SK-N-SH treated with all-trans-retinoic acid at 6 μM for 48 hours (cell line): ENCODE results near the gene EMP3.

Experiments used
- ATAC-seq: fragments of 200-7000 bp; cut with Tn5 transposase; 3 replicates; pipeline ENCODE4 v1.9.1; 2020; ENCODE audit warnings: mild to moderate bottlenecking, moderate library complexity
- ARNTL ChIP-seq: fragments of 450-650 bp; formaldehyde crosslinking; IDR thresholded peaks from 2 replicates; pipeline ENCODE4 v1.5.0; 2020; ENCODE audit warnings: low read depth, mild to moderate bottlenecking, moderate library complexity, borderline replicate concordance
- BACH2 ChIP-seq: fragments of 250-450 bp; sonication (Bioruptor Pico); IDR thresholded peaks from 2 replicates; pipeline ENCODE4 v1.9.0; 2021; ENCODE audit warnings: mild to moderate bottlenecking, borderline replicate concordance
- CSDC2 ChIP-seq: fragments of 250-450 bp; sonication (Bioruptor Pico); IDR thresholded peaks from 2 replicates; pipeline ENCODE4 v1.5.0; 2020; ENCODE audit warnings: mild to moderate bottlenecking, moderate library complexity
- ESRRG ChIP-seq: fragments of 250-450 bp; sonication (Bioruptor Pico); IDR thresholded peaks from 2 replicates; pipeline ENCODE4 v1.6.1; 2021; ENCODE audit warnings: mild to moderate bottlenecking
- GLIS3 ChIP-seq: fragments of 250-450 bp; sonication (Bioruptor Pico); IDR thresholded peaks from 2 replicates; pipeline ENCODE4 v1.5.0; 2020; ENCODE audit warnings: mild to moderate bottlenecking, moderate library complexity
- ISL1 ChIP-seq: fragments of 250-450 bp; sonication (Bioruptor Pico); IDR thresholded peaks from 2 replicates; pipeline ENCODE4 v2.1.2; 2022; ENCODE audit warnings: mild to moderate bottlenecking, moderate library complexity
- PPARA ChIP-seq: fragments of 250-450 bp; sonication (Bioruptor Pico); IDR thresholded peaks from 2 replicates; pipeline ENCODE4 v1.5.0; 2020; ENCODE audit warnings: mild to moderate bottlenecking, borderline replicate concordance
- RARB ChIP-seq: fragments of 250-450 bp; sonication (Bioruptor Pico); IDR thresholded peaks from 2 replicates; pipeline ENCODE4 v1.8.0; 2021; ENCODE audit warnings: mild to moderate bottlenecking, moderate library complexity
- SNAI2 ChIP-seq: fragments of 250-450 bp; sonication (Bioruptor Pico); IDR thresholded peaks from 2 replicates; pipeline ENCODE4 v1.5.0; 2020; ENCODE audit warnings: mild to moderate bottlenecking, moderate library complexity
- TOX ChIP-seq: fragments of 250-450 bp; sonication (Bioruptor Pico); IDR thresholded peaks from 2 replicates; pipeline ENCODE4 v1.8.0; 2021; ENCODE audit warnings: mild to moderate bottlenecking, moderate library complexity, borderline replicate concordance
- ZC3H10 ChIP-seq: fragments of 250-450 bp; sonication (Bioruptor Pico); IDR thresholded peaks from 2 replicates; pipeline ENCODE4 v1.5.1; 2021; ENCODE audit warnings: mild to moderate bottlenecking, moderate library complexity
- ZFP3 ChIP-seq: fragments of 250-450 bp; sonication (Bioruptor Pico); IDR thresholded peaks from 2 replicates; pipeline ENCODE4 v1.5.0; 2020; ENCODE audit warnings: mild to moderate bottlenecking, moderate library complexity
- ZFP30 ChIP-seq: fragments of 450-650 bp; formaldehyde crosslinking; IDR thresholded peaks from 2 replicates; pipeline ENCODE4 v1.5.0; 2022; ENCODE audit warnings: mild to moderate bottlenecking, moderate library complexity
- ZNF565 ChIP-seq: fragments of 450-650 bp; formaldehyde crosslinking; conservative IDR thresholded peaks from 2 replicates; pipeline ENCODE4 v1.5.0; 2020; ENCODE audit warnings: low read depth, mild to moderate bottlenecking, moderate library complexity
- ZNF70 ChIP-seq: fragments of 450-650 bp; formaldehyde crosslinking; IDR thresholded peaks from 2 replicates; pipeline ENCODE4 v1.5.0; 2020; ENCODE audit warnings: mild to moderate bottlenecking, moderate library complexity
- ZNF8 ChIP-seq: fragments of 450-650 bp; formaldehyde crosslinking; IDR thresholded peaks from 2 replicates; pipeline ENCODE4 v1.5.0; 2020; ENCODE audit warnings: mild to moderate bottlenecking, moderate library complexity
- TF ChIP-seq, protein P1 (sequence below): fragments of 250-450 bp; sonication (Bioruptor Pico); IDR thresholded peaks from 2 replicates; pipeline ENCODE4 v1.5.0; 2020; ENCODE audit warnings: mild to moderate bottlenecking, moderate library complexity
- TF ChIP-seq, protein P2 (sequence below): fragments of 250-450 bp; sonication (Bioruptor Pico); IDR thresholded peaks from 2 replicates; pipeline ENCODE4 v1.5.1; 2021; ENCODE audit warnings: mild to moderate bottlenecking, moderate library complexity
- TF ChIP-seq, protein P3 (sequence below): fragments of 250-450 bp; sonication (Bioruptor Pico); IDR thresholded peaks from 2 replicates; pipeline ENCODE4 v1.5.1; 2020; ENCODE audit warnings: low read depth, mild to moderate bottlenecking, moderate library complexity
- TF ChIP-seq, protein P4 (sequence below): fragments of 250-450 bp; sonication (Bioruptor Pico); IDR thresholded peaks from 2 replicates; pipeline ENCODE4 v1.8.0; 2020; ENCODE audit warnings: mild to moderate bottlenecking, moderate library complexity, borderline replicate concordance

EMP3 gene

DNA sequence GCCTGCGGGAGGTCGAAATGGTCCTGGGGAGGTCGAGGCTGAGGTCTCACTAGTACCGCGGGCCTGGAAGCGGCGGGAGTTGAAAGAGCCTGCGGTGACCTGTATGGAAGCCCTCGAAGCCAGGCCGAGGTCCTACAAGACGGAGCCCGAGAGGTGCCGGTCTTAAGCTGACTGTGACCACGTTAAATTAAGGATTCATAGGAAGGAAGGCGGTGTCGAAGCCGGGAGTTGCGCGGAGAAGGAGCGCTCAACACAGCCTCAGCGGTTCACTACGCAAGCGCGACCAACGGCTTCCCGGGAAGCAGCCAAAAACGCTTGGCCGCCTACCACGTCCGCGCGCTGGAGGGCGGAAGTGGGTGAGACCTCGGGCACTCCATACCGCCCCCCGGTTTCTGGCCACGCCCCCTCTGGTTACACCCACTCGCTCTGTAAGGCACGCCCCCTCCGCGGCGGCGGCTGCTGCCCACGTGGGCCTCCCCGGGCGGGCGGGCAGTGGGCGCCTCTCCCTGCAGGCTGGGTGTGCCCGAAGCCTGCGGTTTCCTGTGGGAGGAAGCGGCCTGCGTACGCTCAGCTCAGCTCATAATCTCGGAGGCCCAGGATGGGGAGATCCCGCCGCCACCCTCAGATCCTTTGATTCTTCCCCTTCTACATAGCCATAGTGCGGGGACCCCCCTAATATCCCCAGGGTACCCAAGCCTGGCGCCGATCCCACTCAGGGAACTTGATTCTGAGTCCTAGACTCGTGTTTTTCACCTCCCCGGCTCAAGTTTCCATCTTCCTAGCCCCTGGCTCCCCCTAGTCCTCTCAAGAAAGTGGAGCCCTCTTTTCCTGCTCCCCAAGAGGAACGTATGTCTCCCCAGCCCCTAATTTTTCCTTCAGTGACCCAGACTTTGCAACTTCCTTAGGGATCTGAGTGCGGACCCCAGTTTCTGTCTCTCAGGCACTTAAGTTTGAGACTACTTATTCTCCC, 3.4 kb upstream of the EMP3 start:
- TF ChIP-seq ISL1 (no peak), RARB (CRISPR knock-in tag) (no peak), CSDC2 (CRISPR knock-in tag) (peak; percentile 41; the same call in 1 of the 2 replicates)
- TF ChIP-seq, all 23 proteins: peak for 1
- ATAC-seq = peak; percentile 78

DNA sequence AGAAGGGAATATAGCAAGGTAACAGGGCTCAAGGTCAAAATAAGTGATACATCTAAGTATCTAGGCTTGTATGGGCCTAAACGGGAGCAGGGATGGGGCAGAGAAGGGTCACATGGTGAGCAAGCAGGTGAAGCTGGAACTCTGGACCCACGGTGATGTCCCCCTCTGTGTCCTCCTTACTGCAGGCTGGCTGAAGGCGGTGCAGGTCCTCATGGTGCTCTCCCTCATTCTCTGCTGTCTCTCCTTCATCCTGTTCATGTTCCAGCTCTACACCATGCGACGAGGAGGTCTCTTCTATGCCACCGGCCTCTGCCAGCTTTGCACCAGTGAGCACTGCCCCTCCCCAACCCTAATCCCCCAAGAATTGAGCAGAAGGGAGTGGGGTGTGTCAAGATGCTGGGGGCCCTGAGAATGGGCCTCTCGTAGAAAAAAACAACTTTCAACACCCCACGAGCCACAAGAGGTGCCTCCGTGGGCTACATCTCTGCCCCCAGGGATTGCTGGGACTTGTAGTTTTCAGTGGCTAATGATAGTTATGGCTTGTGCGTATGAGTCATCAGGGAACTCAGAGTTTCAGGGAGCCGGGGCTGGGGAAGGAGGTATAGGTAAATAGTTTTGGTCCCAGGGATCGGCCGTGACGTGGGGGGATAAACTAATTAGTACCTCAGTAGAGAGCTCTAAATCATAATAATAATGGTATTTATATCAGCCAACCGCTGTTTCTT, 4.0 kb downstream of the EMP3 start:
- TF ChIP-seq CSDC2 (CRISPR knock-in tag) (no peak), ESRRG (CRISPR knock-in tag) (no peak), RARB (CRISPR knock-in tag) (no peak), ZNF8 (no peak), ZFP30 (CRISPR knock-in tag) (no peak), ZNF70 (CRISPR knock-in tag) (no peak), ZC3H10 (CRISPR knock-in tag) (no peak), ZFP3 (CRISPR knock-in tag) (no peak), TOX (CRISPR knock-in tag) (no peak), PPARA (CRISPR knock-in tag) (no peak)
- TF ChIP-seq, protein P1, sequence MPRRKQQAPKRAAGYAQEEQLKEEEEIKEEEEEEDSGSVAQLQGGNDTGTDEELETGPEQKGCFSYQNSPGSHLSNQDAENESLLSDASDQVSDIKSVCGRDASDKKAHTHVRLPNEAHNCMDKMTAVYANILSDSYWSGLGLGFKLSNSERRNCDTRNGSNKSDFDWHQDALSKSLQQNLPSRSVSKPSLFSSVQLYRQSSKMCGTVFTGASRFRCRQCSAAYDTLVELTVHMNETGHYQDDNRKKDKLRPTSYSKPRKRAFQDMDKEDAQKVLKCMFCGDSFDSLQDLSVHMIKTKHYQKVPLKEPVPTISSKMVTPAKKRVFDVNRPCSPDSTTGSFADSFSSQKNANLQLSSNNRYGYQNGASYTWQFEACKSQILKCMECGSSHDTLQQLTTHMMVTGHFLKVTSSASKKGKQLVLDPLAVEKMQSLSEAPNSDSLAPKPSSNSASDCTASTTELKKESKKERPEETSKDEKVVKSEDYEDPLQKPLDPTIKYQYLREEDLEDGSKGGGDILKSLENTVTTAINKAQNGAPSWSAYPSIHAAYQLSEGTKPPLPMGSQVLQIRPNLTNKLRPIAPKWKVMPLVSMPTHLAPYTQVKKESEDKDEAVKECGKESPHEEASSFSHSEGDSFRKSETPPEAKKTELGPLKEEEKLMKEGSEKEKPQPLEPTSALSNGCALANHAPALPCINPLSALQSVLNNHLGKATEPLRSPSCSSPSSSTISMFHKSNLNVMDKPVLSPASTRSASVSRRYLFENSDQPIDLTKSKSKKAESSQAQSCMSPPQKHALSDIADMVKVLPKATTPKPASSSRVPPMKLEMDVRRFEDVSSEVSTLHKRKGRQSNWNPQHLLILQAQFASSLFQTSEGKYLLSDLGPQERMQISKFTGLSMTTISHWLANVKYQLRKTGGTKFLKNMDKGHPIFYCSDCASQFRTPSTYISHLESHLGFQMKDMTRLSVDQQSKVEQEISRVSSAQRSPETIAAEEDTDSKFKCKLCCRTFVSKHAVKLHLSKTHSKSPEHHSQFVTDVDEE (CRISPR knock-in tag) = no peak
- TF ChIP-seq, protein P2, sequence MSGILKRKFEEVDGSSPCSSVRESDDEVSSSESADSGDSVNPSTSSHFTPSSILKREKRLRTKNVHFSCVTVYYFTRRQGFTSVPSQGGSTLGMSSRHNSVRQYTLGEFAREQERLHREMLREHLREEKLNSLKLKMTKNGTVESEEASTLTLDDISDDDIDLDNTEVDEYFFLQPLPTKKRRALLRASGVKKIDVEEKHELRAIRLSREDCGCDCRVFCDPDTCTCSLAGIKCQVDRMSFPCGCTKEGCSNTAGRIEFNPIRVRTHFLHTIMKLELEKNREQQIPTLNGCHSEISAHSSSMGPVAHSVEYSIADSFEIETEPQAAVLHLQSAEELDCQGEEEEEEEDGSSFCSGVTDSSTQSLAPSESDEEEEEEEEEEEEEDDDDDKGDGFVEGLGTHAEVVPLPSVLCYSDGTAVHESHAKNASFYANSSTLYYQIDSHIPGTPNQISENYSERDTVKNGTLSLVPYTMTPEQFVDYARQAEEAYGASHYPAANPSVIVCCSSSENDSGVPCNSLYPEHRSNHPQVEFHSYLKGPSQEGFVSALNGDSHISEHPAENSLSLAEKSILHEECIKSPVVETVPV (CRISPR knock-in tag) = no peak
- no peak for ATAC-seq

DNA sequence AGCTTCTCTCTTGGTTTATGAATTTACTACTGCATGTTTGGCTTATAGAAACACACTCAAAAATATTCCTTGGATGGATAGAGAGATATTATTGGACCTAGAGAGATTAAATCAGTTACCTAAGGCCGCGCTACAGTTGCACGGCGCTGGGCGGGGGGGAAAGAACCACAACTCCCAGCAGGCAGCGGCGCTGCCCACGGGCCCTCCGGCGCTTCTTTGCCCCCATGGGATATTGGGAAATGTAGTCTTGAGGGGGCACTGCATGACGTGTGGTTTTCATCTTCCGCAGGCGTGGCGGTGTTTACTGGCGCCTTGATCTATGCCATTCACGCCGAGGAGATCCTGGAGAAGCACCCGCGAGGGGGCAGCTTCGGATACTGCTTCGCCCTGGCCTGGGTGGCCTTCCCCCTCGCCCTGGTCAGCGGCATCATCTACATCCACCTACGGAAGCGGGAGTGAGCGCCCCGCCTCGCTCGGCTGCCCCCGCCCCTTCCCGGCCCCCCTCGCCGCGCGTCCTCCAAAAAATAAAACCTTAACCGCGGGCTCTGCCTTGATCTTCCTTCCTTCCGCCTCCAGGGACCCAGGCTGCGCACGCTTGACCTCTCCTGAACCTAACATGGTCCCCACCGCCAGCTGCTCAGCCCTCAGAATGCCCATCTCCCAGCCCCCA, 4.8 kb downstream of the EMP3 start:
- no peak for TF ChIP-seq GLIS3 (CRISPR knock-in tag)
- TF ChIP-seq, protein P1 (CRISPR knock-in tag) = peak; percentile 76
- peak; percentile 17 for ATAC-seq

DNA sequence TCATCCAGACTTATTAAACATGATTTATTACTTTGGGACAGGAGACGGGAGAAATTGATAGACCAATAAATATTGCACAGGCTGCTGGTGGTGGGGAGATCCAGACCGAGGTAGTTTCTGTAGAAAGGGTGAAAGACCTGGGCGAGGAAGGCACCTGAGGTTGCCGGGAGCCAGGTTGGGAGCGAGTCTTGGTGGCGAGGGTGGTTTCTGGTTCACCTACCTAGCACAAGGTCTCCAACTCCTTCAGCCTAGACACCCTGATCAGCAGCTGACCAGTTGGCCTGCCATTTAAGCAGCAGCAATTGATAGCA, 7.0 kb downstream of the EMP3 start:
- ATAC-seq = no peak; the same call in 2 of the 3 replicates
- TF ChIP-seq, protein P2 (CRISPR knock-in tag) = no peak
- TF ChIP-seq ZNF565 (CRISPR knock-in tag) (no peak), CSDC2 (CRISPR knock-in tag) (no peak), RARB (CRISPR knock-in tag) (no peak), BACH2 (CRISPR knock-in tag) (no peak), SNAI2 (CRISPR knock-in tag) (no peak), ZNF70 (CRISPR knock-in tag) (no peak), ARNTL (no peak), PPARA (CRISPR knock-in tag) (no peak), GLIS3 (CRISPR knock-in tag) (no peak), ZFP3 (CRISPR knock-in tag) (no peak), ISL1 (no peak)
- TF ChIP-seq, protein P3, sequence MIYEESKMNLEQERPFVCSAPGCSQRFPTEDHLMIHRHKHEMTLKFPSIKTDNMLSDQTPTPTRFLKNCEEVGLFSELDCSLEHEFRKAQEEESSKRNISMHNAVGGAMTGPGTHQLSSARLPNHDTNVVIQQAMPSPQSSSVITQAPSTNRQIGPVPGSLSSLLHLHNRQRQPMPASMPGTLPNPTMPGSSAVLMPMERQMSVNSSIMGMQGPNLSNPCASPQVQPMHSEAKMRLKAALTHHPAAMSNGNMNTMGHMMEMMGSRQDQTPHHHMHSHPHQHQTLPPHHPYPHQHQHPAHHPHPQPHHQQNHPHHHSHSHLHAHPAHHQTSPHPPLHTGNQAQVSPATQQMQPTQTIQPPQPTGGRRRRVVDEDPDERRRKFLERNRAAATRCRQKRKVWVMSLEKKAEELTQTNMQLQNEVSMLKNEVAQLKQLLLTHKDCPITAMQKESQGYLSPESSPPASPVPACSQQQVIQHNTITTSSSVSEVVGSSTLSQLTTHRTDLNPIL (CRISPR knock-in tag) = no peak
- TF ChIP-seq, protein P4, sequence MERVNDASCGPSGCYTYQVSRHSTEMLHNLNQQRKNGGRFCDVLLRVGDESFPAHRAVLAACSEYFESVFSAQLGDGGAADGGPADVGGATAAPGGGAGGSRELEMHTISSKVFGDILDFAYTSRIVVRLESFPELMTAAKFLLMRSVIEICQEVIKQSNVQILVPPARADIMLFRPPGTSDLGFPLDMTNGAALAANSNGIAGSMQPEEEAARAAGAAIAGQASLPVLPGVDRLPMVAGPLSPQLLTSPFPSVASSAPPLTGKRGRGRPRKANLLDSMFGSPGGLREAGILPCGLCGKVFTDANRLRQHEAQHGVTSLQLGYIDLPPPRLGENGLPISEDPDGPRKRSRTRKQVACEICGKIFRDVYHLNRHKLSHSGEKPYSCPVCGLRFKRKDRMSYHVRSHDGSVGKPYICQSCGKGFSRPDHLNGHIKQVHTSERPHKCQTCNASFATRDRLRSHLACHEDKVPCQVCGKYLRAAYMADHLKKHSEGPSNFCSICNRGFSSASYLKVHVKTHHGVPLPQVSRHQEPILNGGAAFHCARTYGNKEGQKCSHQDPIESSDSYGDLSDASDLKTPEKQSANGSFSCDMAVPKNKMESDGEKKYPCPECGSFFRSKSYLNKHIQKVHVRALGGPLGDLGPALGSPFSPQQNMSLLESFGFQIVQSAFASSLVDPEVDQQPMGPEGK (CRISPR knock-in tag) = no peak
